BJ (cell line): Measurements from ENCODE around the gene PPP1R12B. TPM values are rescaled to one million over a fixed set of nuclear protein-coding genes. Genes with fewer than 3 reads are reported as not detected.
"Not testable (repeated sequence)": the region's sequence is repeated elsewhere in the genome, so short reads cannot be mapped to it uniquely, and the experiment has no call there.

ENCODE experiments used
- CTCF ChIA-PET: fragments of 350-600 bp; formaldehyde crosslinking; extraction: SDS; loops from one replicate; lab custom pipeline; 2021; ENCODE audit warnings: antibody characterized with exemption, inconsistent platforms; lab: Yijun Ruan, JAX
- POLR2A ChIA-PET: fragments of 300-600 bp; sonication (Branson Sonifier 250); formaldehyde crosslinking; extraction: SDS; loops from one replicate; lab custom pipeline; 2021; ENCODE audit warnings: antibody characterized with exemption; lab: Charles Lee
- DNase-seq: peaks from one replicate; pipeline ENCODE4 v3.0.0-alpha.2; 2011; ENCODE audit warnings: low read depth
- H3K27me3 ChIP-seq: 2 replicates; pipeline ENCODE4 v1.6.0; 2011; ENCODE audit warnings: low read length; ENCODE audit not compliant: control insufficient read depth, insufficient read depth
- H3K36me3 ChIP-seq: 2 replicates; pipeline ENCODE4 v1.5.1; 2011; ENCODE audit warnings: low read length; ENCODE audit not compliant: control insufficient read depth, insufficient read depth
- H3K4me3 ChIP-seq: 2 replicates; pipeline ENCODE4 v1.5.1; 2011; ENCODE audit warnings: low read depth, mild to moderate bottlenecking, control low read depth, low read length
- polyA plus RNA-seq: library from polyadenylated mRNA; depleted of rRNA; stranded (reverse); fragments of >200 nt; gene quantifications from 2 replicates; pipeline ENCODE4 v1.2.3, GENCODE V29; 2011
- TF ChIP-seq, protein P1 (sequence below): IDR thresholded peaks from 2 replicates; pipeline ENCODE4 v1.5.1; 2011; ENCODE audit warnings: low read depth, mild to moderate bottlenecking, control low read depth, inconsistent platforms, low read length, moderate library complexity; ENCODE audit not compliant: insufficient read depth

The PPP1R12B gene
- polyA plus RNA-seq, 1 experiment, result 9.4 TPM

- ChIA-PET CTCF (no interaction called here), POLR2A (no interaction called here)
- TF ChIP-seq, protein P1, sequence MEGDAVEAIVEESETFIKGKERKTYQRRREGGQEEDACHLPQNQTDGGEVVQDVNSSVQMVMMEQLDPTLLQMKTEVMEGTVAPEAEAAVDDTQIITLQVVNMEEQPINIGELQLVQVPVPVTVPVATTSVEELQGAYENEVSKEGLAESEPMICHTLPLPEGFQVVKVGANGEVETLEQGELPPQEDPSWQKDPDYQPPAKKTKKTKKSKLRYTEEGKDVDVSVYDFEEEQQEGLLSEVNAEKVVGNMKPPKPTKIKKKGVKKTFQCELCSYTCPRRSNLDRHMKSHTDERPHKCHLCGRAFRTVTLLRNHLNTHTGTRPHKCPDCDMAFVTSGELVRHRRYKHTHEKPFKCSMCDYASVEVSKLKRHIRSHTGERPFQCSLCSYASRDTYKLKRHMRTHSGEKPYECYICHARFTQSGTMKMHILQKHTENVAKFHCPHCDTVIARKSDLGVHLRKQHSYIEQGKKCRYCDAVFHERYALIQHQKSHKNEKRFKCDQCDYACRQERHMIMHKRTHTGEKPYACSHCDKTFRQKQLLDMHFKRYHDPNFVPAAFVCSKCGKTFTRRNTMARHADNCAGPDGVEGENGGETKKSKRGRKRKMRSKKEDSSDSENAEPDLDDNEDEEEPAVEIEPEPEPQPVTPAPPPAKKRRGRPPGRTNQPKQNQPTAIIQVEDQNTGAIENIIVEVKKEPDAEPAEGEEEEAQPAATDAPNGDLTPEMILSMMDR, result no peak
- Histone ChIP-seq H3K36me3 (no peaks in the 10 kb centered on the region), H3K27me3 (no peaks in the 10 kb centered on the region), H3K4me3 (no peak overlapping the region)
- DNase-seq, result no peak
These were observed 205.1 kb downstream of the PPP1R12B start for GRCh38 chr1:202553560-202554038.

GRCh38 chr1:202554619-202555018, 206.1 kb downstream of the PPP1R12B start:
- POLR2A ChIA-PET, result interaction anchor here (0.7 kb wide), 1 partner anchor 15 kb away, joined by 8 read pairs; no protein-coding TSS in a partner anchor
- H3K4me3 ChIP-seq, H3K27me3 ChIP-seq, CTCF ChIA-PET, H3K36me3 ChIP-seq, DNase-seq: not testable (repeated sequence)

DNA sequence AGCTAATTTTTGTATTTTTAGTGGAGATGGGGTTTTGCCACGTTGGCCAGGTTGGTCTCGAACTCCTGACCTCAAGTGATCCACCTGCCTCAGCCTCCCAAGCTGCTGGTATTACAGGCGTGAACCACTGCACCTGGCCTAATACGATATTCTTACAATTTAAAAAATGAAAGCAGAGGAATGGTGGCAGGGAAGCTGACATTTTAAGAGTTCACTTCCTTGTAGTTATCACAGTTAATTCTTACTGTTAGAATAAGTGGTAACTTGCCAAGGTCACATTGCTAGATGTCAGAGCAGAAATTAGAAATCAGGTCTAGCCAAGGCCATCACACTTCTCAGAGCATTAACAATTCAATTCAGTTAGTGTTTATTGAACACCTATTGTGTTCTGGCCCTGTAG, 207.5 kb downstream of the PPP1R12B start:
- CTCF ChIA-PET, H3K27me3 ChIP-seq, POLR2A ChIA-PET, DNase-seq, H3K4me3 ChIP-seq, H3K36me3 ChIP-seq: not testable (repeated sequence)

- DNase-seq, H3K36me3 ChIP-seq, CTCF ChIA-PET, POLR2A ChIA-PET, H3K4me3 ChIP-seq, H3K27me3 ChIP-seq: not testable (repeated sequence)
These were observed 209.2 kb downstream of the PPP1R12B start for GRCh38 chr1:202557662-202558061.

GRCh38 chr1:202561240-202561639, 212.7 kb downstream of the PPP1R12B start:
- H3K36me3 ChIP-seq, result peaks cover 1% of the 10 kb centered on the region
- TF ChIP-seq, protein P1, result no peak
- POLR2A ChIA-PET, result interaction anchor here (0.5 kb wide), 1 partner anchor 17 kb away, joined by 3 read pairs; no protein-coding TSS in a partner anchor
- H3K4me3 ChIP-seq, result no peak overlapping the region
- DNase-seq, result no peak
- no peaks in the 10 kb centered on the region for H3K27me3 ChIP-seq
- CTCF ChIA-PET, result interaction anchor here (0.6 to 2.1 kb wide), 3 partner anchors 11 to 39 kb away, joined by 4 to 11 read pairs (median 8); no protein-coding TSS in a partner anchor

- Histone ChIP-seq H3K27me3 (no peaks in the 10 kb centered on the region), H3K4me3 (no peak overlapping the region), H3K36me3 (peaks cover 1% of the 10 kb centered on the region)
- TF ChIP-seq, protein P1, result peak; percentile 29; the same call in 1 of the 2 replicates
- no peak for DNase-seq
- ChIA-PET POLR2A (interaction anchor here (0.5 kb wide), 1 partner anchor 16 kb away, joined by 3 read pairs; no protein-coding TSS in a partner anchor), CTCF (interaction anchor here (0.8 to 2.1 kb wide), 5 partner anchors 10 to 39 kb away, joined by 3 to 11 read pairs (median 5); no protein-coding TSS in a partner anchor)
These were observed 213.4 kb downstream of the PPP1R12B start for GRCh38 chr1:202561726-202562443.
